IPS DF 6.9 (cell line): ENCODE measurements around the gene PANX2.
"Not testable (repeated sequence)": the region's sequence is repeated elsewhere in the genome, so short reads cannot be mapped to it uniquely, and the experiment has no call there.

ENCODE experiments used
- DNase-seq: peaks from one replicate; pipeline ENCODE4 v3.0.0-alpha.2; 2013; ENCODE audit warnings: low read depth, low spot score
- H3K27ac ChIP-seq: one replicate; pipeline ENCODE4 v1.5.1; 2013; ENCODE audit warnings: low read length, control low read depth
- H3K27me3 ChIP-seq: 2 replicates; pipeline ENCODE4 v1.6.1; 2013; ENCODE audit warnings: mild to moderate bottlenecking, low read length; ENCODE audit not compliant: control insufficient read depth, insufficient read depth
- H3K36me3 ChIP-seq: 2 replicates; pipeline ENCODE4 v1.6.1; 2013; ENCODE audit warnings: low read length; ENCODE audit not compliant: control insufficient read depth, insufficient read depth
- H3K4me1 ChIP-seq: 2 replicates; pipeline ENCODE4 v1.6.1; 2013; ENCODE audit warnings: low read length; ENCODE audit not compliant: control insufficient read depth, insufficient read depth
- H3K4me3 ChIP-seq: 2 replicates; pipeline ENCODE4 v1.5.1; 2013; ENCODE audit warnings: mild to moderate bottlenecking, low read length
- H3K9me3 ChIP-seq: 2 replicates; pipeline ENCODE4 v1.6.1; 2013; ENCODE audit warnings: low read length, inconsistent platforms; ENCODE audit not compliant: control insufficient read depth, insufficient read depth
- WGBS: extraction: QIAGEN DNeasy Blood & Tissue Kit; methylation state at CpG from one replicate; pipeline ENCODE4 v1.1.7; 2013; ENCODE audit warnings: mixed read lengths, missing lambda C conversion rate; ENCODE audit not compliant: insufficient read length, insufficient coverage; 5-methylcytosine and 5-hydroxymethylcytosine counted together

Gene PANX2

DNA sequence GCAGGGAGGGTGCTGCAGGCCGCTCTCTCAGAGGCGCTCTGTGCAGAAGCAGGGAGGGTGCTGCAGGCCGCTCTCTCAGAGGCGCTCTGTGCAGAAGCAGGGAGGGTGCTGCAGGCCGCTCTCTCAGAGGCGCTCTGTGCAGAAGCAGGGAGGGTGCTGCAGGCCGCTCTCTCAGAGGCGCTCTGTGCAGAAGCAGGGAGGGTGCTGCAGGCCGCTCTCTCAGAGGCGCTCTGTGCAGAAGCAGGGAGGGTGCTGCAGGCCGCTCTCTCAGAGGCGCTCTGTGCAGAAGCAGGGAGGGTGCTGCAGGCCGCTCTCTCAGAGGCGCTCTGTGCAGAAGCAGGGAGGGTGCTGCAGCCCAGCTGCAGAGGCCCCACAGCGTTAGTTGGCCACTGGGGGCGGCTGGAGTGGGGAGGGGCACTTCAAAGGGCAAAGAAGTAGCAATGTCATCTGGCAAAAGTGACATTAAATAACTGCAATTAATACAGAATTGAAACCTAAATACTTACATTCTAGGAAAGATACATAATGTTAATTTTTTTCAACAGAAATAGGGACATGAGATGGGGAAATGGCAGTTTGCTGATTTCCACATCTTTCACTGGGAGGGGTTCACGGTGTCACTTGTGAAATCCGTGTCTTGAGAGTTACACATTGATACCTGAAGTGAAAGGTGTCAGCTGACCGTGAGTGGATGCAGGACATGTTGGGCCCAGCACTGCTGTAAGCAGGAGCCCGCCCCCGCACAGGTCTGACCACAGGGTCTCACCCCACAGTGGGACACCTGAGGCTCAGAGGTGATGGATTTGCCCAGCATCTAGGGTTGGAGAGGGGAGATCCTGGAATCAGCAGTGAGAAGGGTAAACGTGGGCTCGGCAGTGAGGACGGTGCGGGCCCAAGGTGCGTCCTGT is 23.0 kb upstream of the PANX2 start:
- not testable (repeated sequence) for H3K4me3 ChIP-seq, H3K9me3 ChIP-seq, H3K27ac ChIP-seq, DNase-seq, H3K4me1 ChIP-seq, H3K27me3 ChIP-seq, H3K36me3 ChIP-seq
- WGBS = no CpG with 5 or more reads among the region's 26 CpGs

DNA sequence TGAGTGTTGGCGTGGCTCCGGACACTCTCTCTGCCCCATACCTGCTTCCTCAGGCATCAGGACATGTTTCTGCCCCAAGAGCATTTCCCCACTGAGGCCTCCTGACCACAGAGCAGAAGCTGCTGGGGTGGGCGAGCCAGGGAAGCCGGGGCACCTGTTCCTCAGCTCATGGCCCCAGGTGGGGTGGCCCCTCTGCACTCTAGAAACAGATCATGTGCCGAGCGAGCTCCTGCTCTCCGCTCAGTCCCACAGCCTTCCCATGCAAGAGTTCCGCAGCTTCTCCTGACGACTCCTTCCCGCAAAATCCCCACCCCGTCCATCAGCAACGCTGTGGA is 22.4 kb upstream of the PANX2 start:
- H3K27ac ChIP-seq = no peak overlapping the region
- no CpG with 5 or more reads among the region's 12 CpGs for WGBS
- H3K27me3 ChIP-seq = no peaks in the 10 kb centered on the region
- H3K4me1 ChIP-seq = no peaks in the 10 kb centered on the region; the same call in 1 of the 2 replicates
- no peak for DNase-seq
- H3K9me3 ChIP-seq = no peaks in the 10 kb centered on the region
- no peaks in the 10 kb centered on the region for H3K36me3 ChIP-seq
- no peak overlapping the region for H3K4me3 ChIP-seq

DNA sequence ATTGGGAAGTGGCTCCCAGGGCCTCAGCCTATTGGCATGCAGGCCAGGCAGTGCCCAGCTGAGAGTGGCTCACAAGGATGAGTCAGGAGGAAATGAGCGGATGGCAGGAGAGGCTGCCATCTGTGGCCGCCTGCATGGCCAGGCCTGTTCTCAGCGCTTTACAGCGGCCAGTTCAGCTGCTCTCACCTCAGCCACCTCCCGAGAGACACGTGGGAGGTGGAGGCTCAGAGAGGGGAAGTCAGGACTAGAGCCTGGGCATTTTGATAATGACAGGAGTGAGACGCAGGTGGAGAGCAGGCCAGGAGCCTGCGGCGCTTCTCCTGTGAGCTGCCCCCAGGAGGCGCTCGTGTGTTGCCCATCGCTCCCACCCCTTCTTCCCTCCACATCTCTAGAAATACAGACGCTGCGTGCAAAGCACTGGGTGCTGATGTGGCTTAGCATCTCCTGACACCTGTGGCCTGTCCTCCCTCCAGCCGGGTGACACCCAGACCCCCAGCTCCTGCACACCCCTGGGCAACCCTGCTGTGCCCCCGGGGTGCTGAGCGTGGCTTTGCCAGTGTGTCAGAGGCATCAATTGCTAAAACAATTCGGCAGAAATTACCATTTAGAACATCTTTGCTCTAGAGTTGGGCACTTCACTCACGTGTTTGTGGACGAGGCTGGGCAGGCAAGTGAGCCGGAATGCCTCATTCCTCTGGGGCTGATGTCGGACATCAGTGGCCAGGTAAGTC is 21.4 kb upstream of the PANX2 start:
- Histone ChIP-seq H3K4me1 (no peaks in the 10 kb centered on the region; the same call in 1 of the 2 replicates), H3K27me3 (no peaks in the 10 kb centered on the region), H3K36me3 (no peaks in the 10 kb centered on the region), H3K4me3 (no peak overlapping the region), H3K9me3 (no peaks in the 10 kb centered on the region), H3K27ac (no peak overlapping the region)
- peak; percentile 39 for DNase-seq
- WGBS = no CpG with 5 or more reads among the region's 22 CpGs

GRCh38 chr22:50150161-50151129 is 20.1 kb upstream of the PANX2 start:
- no CpG with 5 or more reads among the region's 35 CpGs for WGBS
- no peaks in the 10 kb centered on the region for H3K36me3 ChIP-seq
- DNase-seq = no peak
- no peak overlapping the region for H3K4me3 ChIP-seq
- H3K27me3 ChIP-seq = no peaks in the 10 kb centered on the region
- no peaks in the 10 kb centered on the region; the same call in 1 of the 2 replicates for H3K4me1 ChIP-seq
- H3K27ac ChIP-seq = no peak overlapping the region
- H3K9me3 ChIP-seq = no peaks in the 10 kb centered on the region

GRCh38 chr22:50151571-50152537 is 18.7 kb upstream of the PANX2 start:
- DNase-seq = no peak
- no peaks in the 10 kb centered on the region for H3K9me3 ChIP-seq
- no CpG with 5 or more reads among the region's 33 CpGs for WGBS
- no peaks in the 10 kb centered on the region for H3K36me3 ChIP-seq
- no peak overlapping the region for H3K4me3 ChIP-seq
- H3K4me1 ChIP-seq = no peaks in the 10 kb centered on the region; the same call in 1 of the 2 replicates
- no peak overlapping the region for H3K27ac ChIP-seq
- H3K27me3 ChIP-seq = no peaks in the 10 kb centered on the region

DNA sequence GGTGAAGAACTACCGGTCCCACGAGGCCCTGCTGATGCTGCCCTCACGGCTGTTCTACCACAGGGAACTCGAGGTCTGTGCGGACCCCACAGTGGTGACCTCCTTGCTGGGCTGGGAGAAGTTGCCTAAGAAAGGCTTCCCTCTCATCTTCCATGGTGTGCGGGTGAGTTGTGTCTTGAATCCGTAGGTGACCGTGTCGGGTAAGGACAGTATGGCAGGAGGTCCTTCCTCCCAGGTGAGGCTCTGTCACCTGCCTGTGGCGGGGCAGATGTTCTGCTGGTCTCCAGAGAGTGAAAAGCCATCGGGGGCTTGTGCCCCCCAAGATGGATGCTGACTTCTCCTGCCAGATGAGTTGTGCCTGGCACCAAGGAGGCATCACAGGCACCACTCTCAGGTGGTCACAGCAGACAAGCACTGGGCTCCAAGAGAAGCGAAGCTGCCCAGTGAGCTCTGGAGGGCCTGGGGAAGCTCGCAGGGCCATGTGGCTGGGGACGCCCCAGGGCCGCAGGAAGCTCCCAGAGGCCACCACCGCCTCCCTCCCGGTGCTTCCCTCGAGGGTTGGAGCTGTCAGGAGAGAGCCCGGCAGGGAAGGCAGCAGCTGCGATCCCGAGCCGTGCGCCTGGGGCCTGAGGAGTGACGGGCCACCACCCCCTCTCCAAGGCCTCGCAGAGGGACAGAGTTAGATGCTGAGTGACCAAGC is 17.3 kb upstream of the PANX2 start:
- no peak overlapping the region for H3K4me3 ChIP-seq
- WGBS = no CpG with 5 or more reads among the region's 25 CpGs
- no peak overlapping the region for H3K27ac ChIP-seq

DNA sequence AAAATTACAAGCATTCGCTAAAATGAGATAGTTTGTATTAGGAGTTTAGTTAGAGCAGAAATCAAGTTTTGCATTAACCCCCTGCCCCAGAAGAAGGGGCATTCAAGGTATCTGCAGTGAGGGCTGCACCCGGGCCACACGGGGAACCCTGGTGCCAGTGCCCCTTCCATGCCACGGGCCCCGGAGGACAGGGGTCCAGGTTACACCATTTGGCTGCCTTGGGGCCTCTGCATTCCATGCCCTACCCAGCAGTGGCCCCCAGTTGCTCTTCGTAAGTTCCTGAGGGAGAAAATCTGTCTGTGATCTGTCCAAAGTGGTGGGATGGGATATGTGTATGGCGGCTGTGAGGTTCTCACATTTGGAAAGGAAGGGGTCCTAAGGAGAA is 16.8 kb upstream of the PANX2 start:
- Histone ChIP-seq H3K27me3 (no peaks in the 10 kb centered on the region), H3K9me3 (no peaks in the 10 kb centered on the region), H3K4me3 (no peak overlapping the region), H3K4me1 (no peaks in the 10 kb centered on the region; the same call in 1 of the 2 replicates), H3K27ac (no peak overlapping the region), H3K36me3 (no peaks in the 10 kb centered on the region)
- DNase-seq = no peak
- WGBS = no CpG with 5 or more reads among the region's 7 CpGs

More for the DNA sequence above, 17.3 kb upstream of the PANX2 start:
- H3K36me3 ChIP-seq = no peaks in the 10 kb centered on the region
- H3K27me3 ChIP-seq = no peaks in the 10 kb centered on the region
- DNase-seq = no peak
- H3K4me1 ChIP-seq = no peaks in the 10 kb centered on the region; the same call in 1 of the 2 replicates
- no peaks in the 10 kb centered on the region for H3K9me3 ChIP-seq

GRCh38 chr22:50157709-50158375 is 12.7 kb upstream of the PANX2 start:
- H3K27me3 ChIP-seq = no peaks in the 10 kb centered on the region

More at GRCh38 chr22:50157709-50158375, 12.7 kb upstream of the PANX2 start:
- H3K9me3 ChIP-seq = no peaks in the 10 kb centered on the region
- no peak overlapping the region for H3K27ac ChIP-seq
- H3K4me3 ChIP-seq = no peak overlapping the region
- no peaks in the 10 kb centered on the region; the same call in 1 of the 2 replicates for H3K4me1 ChIP-seq
- no peaks in the 10 kb centered on the region for H3K36me3 ChIP-seq
- DNase-seq = no peak
- WGBS = no CpG with 5 or more reads among the region's 21 CpGs
